ENCODE results near the gene PCLO. TPM values are rescaled to one million over a fixed set of nuclear protein-coding genes. Genes with fewer than 3 reads are reported as not detected.

Gene PCLO
- total and polyA plus RNA-seq, 4 donors = under 0.01 to 1.2 (median 0.32) TPM

DNA sequence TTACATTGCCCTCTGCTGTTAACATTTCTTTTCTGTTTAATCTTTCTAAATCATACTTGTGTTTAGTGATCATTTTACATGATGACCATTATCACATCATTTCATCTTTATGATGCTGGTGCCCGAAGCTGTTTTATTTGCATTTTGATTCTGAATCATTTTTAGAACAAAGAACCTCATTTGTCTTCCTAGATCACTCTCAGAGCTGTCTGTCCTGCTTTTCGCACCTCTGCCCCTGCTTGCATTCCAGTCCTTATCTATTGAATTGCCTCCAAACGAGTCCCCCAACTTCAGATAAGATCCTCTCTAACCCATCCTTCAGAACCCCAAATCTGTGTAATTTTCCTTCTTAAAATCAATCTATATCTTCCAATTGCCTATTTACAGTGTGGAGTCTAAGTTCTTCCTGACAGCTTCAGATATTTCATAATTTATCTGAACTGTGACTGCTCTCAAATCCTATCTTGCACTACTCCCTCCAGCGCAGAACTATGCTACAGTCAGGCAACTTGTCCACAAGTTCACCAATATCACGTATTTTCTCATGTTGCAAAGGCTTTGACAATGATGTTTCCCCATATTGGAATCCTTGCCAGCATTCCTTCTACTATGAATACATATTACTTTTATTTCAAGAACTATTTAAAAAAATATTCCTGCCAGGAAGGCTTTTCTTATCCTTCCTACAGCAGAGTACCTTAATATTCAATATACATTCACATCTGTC, 372.6 kb downstream of the PCLO start:
- WGBS, 2 donors = 27 to 29% methylated on average over 5 of the region's 5 CpGs
- no peak overlapping the region for H3K27ac ChIP-seq (ENCODE audit: low read depth in 1 of 2, low read length in 2 of 2)
- no peaks in the 10 kb centered on the region for H3K9me3 ChIP-seq (ENCODE audit: control insufficient read depth, low read length)
- H3K36me3 ChIP-seq (ENCODE audit: control insufficient read depth in 1 of 2, insufficient read depth in 2 of 2, low read length in 1 of 2) = no peaks in the 10 kb centered on the region
- DNase-seq (no peak), ATAC-seq (ENCODE audit: low FRiP score) (no peak)
- H3K4me3 ChIP-seq (ENCODE audit: low read length in 2 of 2) = no peak overlapping the region
- H3K4me1 ChIP-seq (ENCODE audit: control insufficient read depth in 1 of 2, insufficient read depth in 2 of 2, low read length in 2 of 2) = no peaks in the 10 kb centered on the region
- intact Hi-C loops (cut with DNase I) = no loop called here
- no peaks in the 10 kb centered on the region for H3K27me3 ChIP-seq (ENCODE audit: control insufficient read depth in 1 of 2, insufficient read depth in 2 of 2, low read length in 1 of 2)

DNA sequence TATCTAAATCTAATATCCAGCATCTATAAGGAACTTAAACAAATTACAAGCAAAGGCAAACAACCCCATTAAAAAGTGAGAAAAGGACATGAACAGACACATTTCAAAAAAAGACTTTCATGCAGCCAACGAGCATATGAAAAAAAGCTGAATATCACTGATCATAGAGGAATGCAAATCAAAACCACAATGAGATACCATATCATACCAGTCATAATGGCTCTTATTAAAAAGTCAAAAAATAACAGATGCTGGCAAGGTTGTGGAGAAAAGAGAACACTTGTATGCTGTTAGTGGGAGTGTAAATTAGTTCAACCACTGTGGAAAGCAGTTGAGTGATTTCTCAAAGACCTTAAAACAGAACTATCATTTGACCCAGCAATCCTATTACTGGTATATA, 384.7 kb downstream of the PCLO start:
- intact Hi-C loops (cut with DNase I) = no loop called here
- H3K36me3 ChIP-seq (ENCODE audit: control insufficient read depth in 1 of 2, insufficient read depth in 2 of 2, low read length in 1 of 2) = no peaks in the 10 kb centered on the region
- no peaks in the 10 kb centered on the region for H3K9me3 ChIP-seq (ENCODE audit: control insufficient read depth, low read length)
- H3K4me1 ChIP-seq (ENCODE audit: control insufficient read depth in 1 of 2, insufficient read depth in 2 of 2, low read length in 2 of 2) = no peaks in the 10 kb centered on the region
- whole genome bisulfite sequencing, 2 donors = 43% methylated on average over 1 of the region's 1 CpG
- ATAC-seq (ENCODE audit: low FRiP score) = no peak
- no peak overlapping the region for H3K27ac ChIP-seq (ENCODE audit: low read depth in 1 of 2, low read length in 2 of 2)
- DNase-seq = no peak
- no peaks in the 10 kb centered on the region for H3K27me3 ChIP-seq (ENCODE audit: control insufficient read depth in 1 of 2, insufficient read depth in 2 of 2, low read length in 1 of 2)
- no peak overlapping the region for H3K4me3 ChIP-seq (ENCODE audit: low read length in 2 of 2)

DNA sequence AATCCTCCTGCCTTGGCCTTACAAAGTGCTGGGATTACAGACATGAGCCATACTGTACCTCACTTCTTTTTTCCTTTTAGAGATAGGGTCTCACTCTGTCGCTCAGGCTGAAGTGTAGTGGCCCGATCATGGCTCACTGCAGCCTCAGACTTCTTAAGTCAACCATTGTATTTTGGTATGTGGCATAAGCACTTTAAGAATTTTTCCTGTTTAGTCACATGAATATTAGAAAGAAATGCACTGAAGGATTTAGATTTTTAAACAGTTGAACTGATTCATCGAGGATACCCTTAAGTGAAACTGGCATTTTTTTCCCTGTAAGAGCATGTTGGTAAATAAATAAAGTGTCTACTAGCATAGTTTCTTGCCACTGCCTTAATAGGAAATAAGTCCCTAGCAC, 399.8 kb downstream of the PCLO start:
- Histone ChIP-seq H3K36me3 (ENCODE audit: control insufficient read depth in 1 of 2, insufficient read depth in 2 of 2, low read length in 1 of 2) (no peaks in the 10 kb centered on the region), H3K4me1 (ENCODE audit: control insufficient read depth in 1 of 2, insufficient read depth in 2 of 2, low read length in 2 of 2) (peaks cover 0 to 1% of the 10 kb centered on the region in 2 donors), H3K27ac (ENCODE audit: low read depth in 1 of 2, low read length in 2 of 2) (no peak overlapping the region), H3K9me3 (ENCODE audit: control insufficient read depth, low read length) (peaks cover 2% of the 10 kb centered on the region), H3K4me3 (ENCODE audit: low read length in 2 of 2) (no peak overlapping the region), H3K27me3 (ENCODE audit: control insufficient read depth in 1 of 2, insufficient read depth in 2 of 2, low read length in 1 of 2) (no peaks in the 10 kb centered on the region)
- ATAC-seq (ENCODE audit: low FRiP score) (no peak), DNase-seq (no peak)
- 82 to 86% methylated on average over 3 of the region's 3 CpGs for WGBS, 2 donors
- intact Hi-C loops (cut with DNase I) = no loop called here

DNA sequence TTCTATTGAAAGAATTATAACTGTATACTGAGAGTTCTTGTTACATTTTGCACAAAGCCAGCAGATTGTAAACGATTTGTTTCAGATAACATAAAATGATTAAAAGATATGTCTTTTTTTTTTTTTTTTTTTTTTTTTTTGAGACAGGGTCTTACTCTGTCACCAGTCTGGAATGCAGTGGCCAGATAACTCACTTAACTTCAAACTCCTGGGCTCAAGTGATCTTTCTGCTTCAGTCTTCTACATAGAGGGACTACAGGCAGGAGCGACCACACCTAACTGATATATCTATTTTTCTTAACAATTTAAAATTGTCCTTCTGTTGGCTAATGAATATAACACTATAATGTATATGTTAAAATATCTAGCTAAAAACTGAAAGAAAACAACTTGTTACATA, 401.9 kb downstream of the PCLO start:
- H3K4me1 ChIP-seq (ENCODE audit: control insufficient read depth in 1 of 2, insufficient read depth in 2 of 2, low read length in 2 of 2) = peaks cover 0 to 1% of the 10 kb centered on the region in 2 donors
- DNase-seq = no peak
- peaks cover 2% of the 10 kb centered on the region for H3K9me3 ChIP-seq (ENCODE audit: control insufficient read depth, low read length)
- ATAC-seq (ENCODE audit: low FRiP score) = no peak
- H3K36me3 ChIP-seq (ENCODE audit: control insufficient read depth in 1 of 2, insufficient read depth in 2 of 2, low read length in 1 of 2) = no peaks in the 10 kb centered on the region
- WGBS, 2 donors = 54 to 64% methylated on average over 2 of the region's 2 CpGs
- intact Hi-C loops (cut with DNase I) = no loop called here
- no peaks in the 10 kb centered on the region for H3K27me3 ChIP-seq (ENCODE audit: control insufficient read depth in 1 of 2, insufficient read depth in 2 of 2, low read length in 1 of 2)
- H3K4me3 ChIP-seq (ENCODE audit: low read length in 2 of 2) = no peak overlapping the region
- no peak overlapping the region for H3K27ac ChIP-seq (ENCODE audit: low read depth in 1 of 2, low read length in 2 of 2)

DNA sequence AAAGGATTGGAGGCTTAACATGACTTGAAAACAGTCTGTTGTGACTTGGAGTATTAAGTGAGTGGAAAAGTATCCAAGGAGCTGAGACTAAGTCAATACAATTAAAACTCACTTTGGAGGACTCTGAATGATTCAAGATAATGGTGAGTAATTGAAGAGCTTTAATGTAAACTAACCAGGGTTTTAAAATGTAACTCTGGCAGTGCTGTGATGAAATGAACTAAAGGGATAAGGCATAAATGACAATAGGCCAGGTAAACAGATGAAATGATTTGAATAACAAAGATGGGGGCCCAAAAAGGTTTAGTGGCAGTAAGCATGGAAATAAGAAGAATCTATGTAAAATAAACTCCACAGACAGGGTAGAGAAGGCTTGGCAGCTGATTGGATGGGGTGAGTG, 402.6 kb downstream of the PCLO start:
- Histone ChIP-seq H3K9me3 (ENCODE audit: control insufficient read depth, low read length) (peaks cover 2% of the 10 kb centered on the region), H3K27ac (ENCODE audit: low read depth in 1 of 2, low read length in 2 of 2) (no peak overlapping the region), H3K4me1 (ENCODE audit: control insufficient read depth in 1 of 2, insufficient read depth in 2 of 2, low read length in 2 of 2) (peaks cover 0 to 1% of the 10 kb centered on the region in 2 donors), H3K36me3 (ENCODE audit: control insufficient read depth in 1 of 2, insufficient read depth in 2 of 2, low read length in 1 of 2) (no peaks in the 10 kb centered on the region), H3K4me3 (ENCODE audit: low read length in 2 of 2) (no peak overlapping the region), H3K27me3 (ENCODE audit: control insufficient read depth in 1 of 2, insufficient read depth in 2 of 2, low read length in 1 of 2) (no peaks in the 10 kb centered on the region)
- DNase-seq = no peak
- intact Hi-C loops (cut with DNase I) = no loop called here
- no peak for ATAC-seq (ENCODE audit: low FRiP score)

DNA sequence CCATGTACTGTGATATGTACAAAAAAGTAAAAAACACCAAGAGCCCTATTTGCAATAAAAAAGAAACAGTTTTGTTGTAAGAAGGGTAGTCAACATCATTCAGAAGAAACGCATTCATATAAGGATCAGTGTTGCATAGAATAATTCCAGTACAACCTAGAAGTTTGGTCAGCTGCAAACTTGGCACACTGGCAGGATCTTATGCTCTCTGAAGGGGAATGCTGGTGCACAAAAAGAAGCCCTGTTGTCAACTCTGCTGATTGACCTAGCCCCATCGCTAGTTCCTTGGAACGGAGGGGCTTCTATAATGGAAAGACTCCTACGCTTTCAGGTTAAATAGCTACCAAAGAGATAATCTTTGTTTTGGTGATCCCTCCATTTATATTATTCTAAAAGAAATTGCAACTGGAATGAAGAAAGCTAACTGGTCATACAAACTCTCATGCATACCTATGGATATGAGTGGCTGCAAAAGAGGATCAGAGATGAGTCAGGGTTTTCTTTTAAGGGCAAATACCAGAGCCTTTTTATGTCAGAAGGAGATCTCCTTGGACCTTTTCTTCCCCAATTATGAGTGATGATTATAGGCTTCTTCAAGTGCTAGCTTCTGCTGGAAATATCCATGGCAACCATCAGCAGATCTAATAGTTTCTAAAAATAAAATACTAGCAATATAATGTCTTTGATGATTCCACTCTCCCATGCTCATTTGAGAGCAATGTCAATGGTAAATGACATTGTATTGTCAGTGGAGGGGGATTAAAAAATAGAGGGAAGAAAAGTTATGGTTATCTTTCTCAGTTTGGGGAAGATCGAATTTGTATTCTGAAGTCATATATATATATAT, 406.8 kb downstream of the PCLO start:
- no peaks in the 10 kb centered on the region for H3K36me3 ChIP-seq (ENCODE audit: control insufficient read depth in 1 of 2, insufficient read depth in 2 of 2, low read length in 1 of 2)
- 92 to 93% methylated on average over 5 of the region's 5 CpGs for WGBS, 2 donors
- ATAC-seq (ENCODE audit: low FRiP score) (no peak), DNase-seq (no peak)
- intact Hi-C loops (cut with DNase I) = no loop called here
- H3K27ac ChIP-seq (ENCODE audit: low read depth in 1 of 2, low read length in 2 of 2) = no peak overlapping the region
- H3K4me1 ChIP-seq (ENCODE audit: control insufficient read depth in 1 of 2, insufficient read depth in 2 of 2, low read length in 2 of 2) = peaks cover 0 to 1% of the 10 kb centered on the region in 2 donors
- no peaks in the 10 kb centered on the region for H3K27me3 ChIP-seq (ENCODE audit: control insufficient read depth in 1 of 2, insufficient read depth in 2 of 2, low read length in 1 of 2)
- no peak overlapping the region for H3K4me3 ChIP-seq (ENCODE audit: low read length in 2 of 2)
- H3K9me3 ChIP-seq (ENCODE audit: control insufficient read depth, low read length) = no peaks in the 10 kb centered on the region

DNA sequence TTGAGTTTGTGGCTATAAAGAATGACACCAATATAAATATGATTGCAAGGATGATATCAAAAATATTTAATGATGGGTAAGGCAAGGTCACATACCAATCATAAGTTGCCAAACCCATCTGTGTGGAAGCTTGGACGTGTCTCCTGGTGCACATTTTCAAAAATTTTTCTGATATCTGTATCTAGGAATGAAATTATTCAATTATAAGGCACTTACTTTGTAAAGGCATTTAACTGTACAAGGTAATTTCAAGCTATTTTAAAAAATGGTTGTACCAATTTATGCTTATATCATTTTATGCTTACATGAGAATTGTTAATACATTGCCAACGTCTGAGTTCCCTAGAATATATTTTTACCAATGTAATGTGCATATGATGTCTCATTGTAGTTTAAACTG, 412.7 kb downstream of the PCLO start:
- ATAC-seq (ENCODE audit: low FRiP score) = no peak
- DNase-seq = no peak

DNA sequence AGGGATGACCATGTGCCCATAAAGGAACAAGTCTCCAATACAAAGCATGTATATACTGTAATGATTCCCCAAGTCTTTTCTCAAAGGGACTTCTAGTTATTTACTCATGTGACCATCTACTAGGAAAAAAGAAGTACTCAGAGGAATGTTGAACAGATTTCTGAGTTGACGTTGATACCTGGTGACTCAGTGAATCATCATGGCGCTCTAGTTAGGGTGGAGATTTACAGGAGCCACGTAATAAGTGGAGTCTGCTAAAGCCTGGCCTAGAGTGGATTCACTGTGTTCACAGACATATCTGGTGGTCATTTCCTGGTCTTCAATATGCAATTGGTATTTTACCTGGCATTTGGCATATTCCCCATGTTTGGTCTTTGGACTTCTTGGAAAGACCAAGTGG, 416.9 kb downstream of the PCLO start:
- intact Hi-C loops (cut with DNase I) = no loop called here
- no peak for ATAC-seq (ENCODE audit: low FRiP score)
- WGBS, 2 donors = 77 to 89% methylated on average over 3 of the region's 3 CpGs

More for the DNA sequence above, 412.7 kb downstream of the PCLO start:
- H3K4me3 ChIP-seq (ENCODE audit: low read length in 2 of 2) = no peak overlapping the region
- H3K4me1 ChIP-seq (ENCODE audit: control insufficient read depth in 1 of 2, insufficient read depth in 2 of 2, low read length in 2 of 2) = no peaks in the 10 kb centered on the region
- H3K27me3 ChIP-seq (ENCODE audit: control insufficient read depth in 1 of 2, insufficient read depth in 2 of 2, low read length in 1 of 2) = no peaks in the 10 kb centered on the region
- H3K9me3 ChIP-seq (ENCODE audit: control insufficient read depth, low read length) = peaks cover 1% of the 10 kb centered on the region
- H3K27ac ChIP-seq (ENCODE audit: low read depth in 1 of 2, low read length in 2 of 2) = no peak overlapping the region
- 58 to 59% methylated on average over 2 of the region's 2 CpGs for WGBS, 2 donors
- intact Hi-C loops (cut with DNase I) = no loop called here
- no peaks in the 10 kb centered on the region for H3K36me3 ChIP-seq (ENCODE audit: control insufficient read depth in 1 of 2, insufficient read depth in 2 of 2, low read length in 1 of 2)

DNA sequence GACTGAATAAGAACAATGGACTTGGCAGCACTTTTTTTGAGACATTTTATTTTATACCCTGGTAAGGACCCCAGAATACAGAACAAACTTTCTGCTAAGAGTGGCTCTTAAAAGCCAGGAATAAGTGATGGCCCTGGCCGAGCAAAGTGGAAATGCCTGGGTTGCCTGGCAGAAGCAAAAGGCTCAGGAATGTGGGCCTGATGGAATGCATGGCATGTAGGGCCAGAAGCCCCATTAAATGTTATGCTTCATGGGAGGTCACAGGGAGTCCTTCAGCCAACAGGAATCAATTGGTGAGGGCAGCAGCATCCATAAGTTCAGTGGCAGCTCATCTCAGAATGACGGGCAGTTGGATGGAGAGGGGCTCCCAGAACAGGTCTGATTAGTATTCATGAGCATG, 417.6 kb downstream of the PCLO start:
- no peak for DNase-seq
- H3K9me3 ChIP-seq (ENCODE audit: control insufficient read depth, low read length) = peaks cover 1% of the 10 kb centered on the region
- ATAC-seq (ENCODE audit: low FRiP score) = no peak
- H3K4me1 ChIP-seq (ENCODE audit: control insufficient read depth in 1 of 2, insufficient read depth in 2 of 2, low read length in 2 of 2) = no peaks in the 10 kb centered on the region
- intact Hi-C loops (cut with DNase I) = no loop called here
- no peak overlapping the region for H3K4me3 ChIP-seq (ENCODE audit: low read length in 2 of 2)
- WGBS, 2 donors = 46 to 50% methylated on average over 2 of the region's 2 CpGs
- H3K36me3 ChIP-seq (ENCODE audit: control insufficient read depth in 1 of 2, insufficient read depth in 2 of 2, low read length in 1 of 2) = no peaks in the 10 kb centered on the region
- H3K27ac ChIP-seq (ENCODE audit: low read depth in 1 of 2, low read length in 2 of 2) = no peak overlapping the region
- H3K27me3 ChIP-seq (ENCODE audit: control insufficient read depth in 1 of 2, insufficient read depth in 2 of 2, low read length in 1 of 2) = no peaks in the 10 kb centered on the region

More for the DNA sequence above, 416.9 kb downstream of the PCLO start:
- no peaks in the 10 kb centered on the region for H3K36me3 ChIP-seq (ENCODE audit: control insufficient read depth in 1 of 2, insufficient read depth in 2 of 2, low read length in 1 of 2)
- peaks cover 1% of the 10 kb centered on the region for H3K9me3 ChIP-seq (ENCODE audit: control insufficient read depth, low read length)
- H3K4me1 ChIP-seq (ENCODE audit: control insufficient read depth in 1 of 2, insufficient read depth in 2 of 2, low read length in 2 of 2) = no peaks in the 10 kb centered on the region
- DNase-seq = no peak
- H3K27me3 ChIP-seq (ENCODE audit: control insufficient read depth in 1 of 2, insufficient read depth in 2 of 2, low read length in 1 of 2) = no peaks in the 10 kb centered on the region
- no peak overlapping the region for H3K4me3 ChIP-seq (ENCODE audit: low read length in 2 of 2)
- H3K27ac ChIP-seq (ENCODE audit: low read depth in 1 of 2, low read length in 2 of 2) = no peak overlapping the region
